Endothelial cell of umbilical vein (primary cell): Measurements from ENCODE around the gene OSGIN1. TPM values are rescaled to one million over a fixed set of nuclear protein-coding genes. Genes with fewer than 3 reads are reported as not detected.

Source experiments
- BruUV-seq: library from RNA; stranded (reverse); fragments of 400-500 nt; replicated peaks from 2 replicates; lab custom pipeline; 2021; lab: Mats Ljungman, UMichigan
- CTCF ChIA-PET: fragments of 300-600, 350-600 bp; sonication (Branson Sonifier 250); formaldehyde crosslinking; loops from one replicate; lab custom pipeline; 2021; ENCODE audit warnings: antibody characterized with exemption, inconsistent platforms; lab: Charles Lee
- POLR2A ChIA-PET: fragments of 300-600, 350-600 bp; sonication (Branson Sonifier 250); formaldehyde crosslinking; loops from one replicate; lab custom pipeline; 2021; ENCODE audit warnings: antibody characterized with exemption, inconsistent platforms; lab: Charles Lee
- DNase-seq: peaks from one replicate; pipeline ENCODE4 v3.0.0-alpha.2; 2011; ENCODE audit warnings: low read depth, low spot score
- FAIRE-seq: peaks from 2 replicates; lab custom pipeline; 2011; peaks lifted over from hg19 to GRCh38; lab: Jason Lieb, UNC
- H2AFZ ChIP-seq: 2 replicates; pipeline ENCODE4 v1.6.0; 2012; ENCODE audit warnings: low read depth, low read length, control low read depth, inconsistent platforms
- H3K27ac ChIP-seq: 2 replicates; pipeline ENCODE4 v1.5.1; 2011; ENCODE audit warnings: low read depth, mild to moderate bottlenecking, control low read depth, low read length, moderate library complexity; ENCODE audit not compliant: insufficient read depth
- H3K27me3 ChIP-seq, 2 experiments: 2 replicates each; pipeline versions ENCODE4 v1.6.0 to v1.6.1; 2011; ENCODE audit warnings: low read length in 2 of 2, mixed read lengths in 1 of 2; ENCODE audit not compliant: control insufficient read depth in 2 of 2, insufficient read depth in 2 of 2
- H3K36me3 ChIP-seq, 2 experiments: 2 replicates in 1 of 2; 3 replicates in 1 of 2; pipeline ENCODE4 v1.5.1; 2011; ENCODE audit warnings: low read length in 2 of 2, mild to moderate bottlenecking in 1 of 2, moderate library complexity in 1 of 2; ENCODE audit not compliant: control insufficient read depth in 2 of 2, insufficient read depth in 2 of 2; ENCODE audit errors: extremely low read depth in 1 of 2
- H3K4me1 ChIP-seq: 3 replicates; pipeline ENCODE4 v1.5.1; 2011; ENCODE audit warnings: mild to moderate bottlenecking, low read length; ENCODE audit not compliant: control insufficient read depth, insufficient read depth; ENCODE audit errors: extremely low read depth
- H3K4me2 ChIP-seq: 2 replicates; pipeline ENCODE4 v1.6.1; 2011; ENCODE audit warnings: low read length, control low read depth, mixed read lengths; ENCODE audit not compliant: insufficient read depth
- H3K4me3 ChIP-seq, 3 experiments: fragments of 200-600 bp in 1 of 3; sonication (generic), shearing (Covaris generic) in 1 of 3; replicated peaks in 1 of 3; 2 replicates each; pipeline ENCODE4 v1.5.1; 2011 to 2016; ENCODE audit warnings: control low read depth in 3 of 3, low read length in 3 of 3, mild to moderate bottlenecking in 2 of 3, inconsistent platforms in 1 of 3, low read depth in 1 of 3, moderate library complexity in 1 of 3; ENCODE audit not compliant: insufficient read depth in 1 of 3
- H3K79me2 ChIP-seq: 2 replicates; pipeline ENCODE4 v1.6.0; 2012; ENCODE audit warnings: low read length, inconsistent platforms; ENCODE audit not compliant: control insufficient read depth, insufficient read depth
- H3K9ac ChIP-seq: replicated peaks from 2 replicates; pipeline ENCODE3; 2011; ENCODE audit warnings: low read length, control low read depth; ENCODE audit not compliant: insufficient read depth; ENCODE audit errors: extremely low read depth
- H3K9me1 ChIP-seq: replicated peaks from 3 replicates; pipeline ENCODE4 v1.6.0; 2011; ENCODE audit warnings: mild to moderate bottlenecking, low read length; ENCODE audit not compliant: control insufficient read depth, insufficient read depth; ENCODE audit errors: extremely low read depth
- H3K9me3 ChIP-seq: replicated peaks from 2 replicates; pipeline ENCODE4 v1.5.1; 2012; ENCODE audit warnings: low read length, inconsistent platforms; ENCODE audit not compliant: control insufficient read depth, insufficient read depth
- H4K20me1 ChIP-seq: replicated peaks from 2 replicates; pipeline ENCODE3; 2011; ENCODE audit warnings: mild to moderate bottlenecking, low read length; ENCODE audit not compliant: control insufficient read depth, insufficient read depth; ENCODE audit errors: extremely low read depth
- CTCF ChIP-seq, 2 donors: IDR thresholded peaks; 1 replicate in 1 of 2; 2 replicates in 1 of 2; pipeline ENCODE4 v1.5.1; 2011; ENCODE audit warnings: low read length in 2 of 2, mild to moderate bottlenecking in 2 of 2, moderate library complexity in 2 of 2, control low read depth in 1 of 2, inconsistent platforms in 1 of 2, low read depth in 1 of 2; ENCODE audit not compliant: insufficient read depth in 1 of 2; ENCODE audit errors: extremely low read depth in 1 of 2
- EZH2 ChIP-seq: IDR thresholded peaks from 2 replicates; pipeline ENCODE4 v1.6.1; 2012; ENCODE audit warnings: borderline replicate concordance, low read depth, mild to moderate bottlenecking, moderate library complexity, low read length, inconsistent platforms; ENCODE audit not compliant: severe bottlenecking
- FOS ChIP-seq: IDR thresholded peaks from 2 replicates; pipeline ENCODE4 v1.6.1; 2011; ENCODE audit warnings: mild to moderate bottlenecking, low read length, moderate library complexity, borderline replicate concordance; ENCODE audit not compliant: insufficient read depth
- GATA2 ChIP-seq: IDR thresholded peaks from 2 replicates; pipeline ENCODE4 v1.7.0; 2011; ENCODE audit warnings: low read depth, mild to moderate bottlenecking, moderate library complexity, mixed read lengths, low read length; ENCODE audit not compliant: insufficient read length, insufficient read depth
- JUN ChIP-seq: IDR thresholded peaks from 2 replicates; pipeline ENCODE4 v1.6.1; 2011; ENCODE audit warnings: borderline replicate concordance, low read depth; ENCODE audit not compliant: insufficient read length, insufficient read depth
- MAX ChIP-seq: IDR thresholded peaks from 2 replicates; pipeline ENCODE4 v1.6.1; 2011; ENCODE audit not compliant: insufficient read depth, insufficient read length
- MYC ChIP-seq: IDR thresholded peaks from one replicate; pipeline ENCODE4 v1.6.1; 2011; ENCODE audit warnings: mild to moderate bottlenecking, low read depth, low read length
- POLR2A ChIP-seq: IDR thresholded peaks from 2 replicates; pipeline ENCODE4 v1.6.1; 2012; ENCODE audit warnings: low read depth, mild to moderate bottlenecking, control low read depth, low read length
- POLR2AphosphoS5 ChIP-seq: IDR thresholded peaks from 2 replicates; pipeline ENCODE4 v1.6.1; 2012; ENCODE audit warnings: low read depth, mild to moderate bottlenecking, control low read depth, low read length, moderate library complexity; ENCODE audit not compliant: insufficient read depth
- dilution Hi-C: fragments of 300-500 bp; cut with MboI; formaldehyde crosslinking; loops from one replicate; pipeline ENCODE4 v1.15.0; 2019; ENCODE audit warnings: low sequenced_read_pairs; ENCODE audit not compliant: extremely low pct_ligation_motif_present
- intact Hi-C: fragments of 100-400 bp; cut with micrococcal nuclease; formaldehyde crosslinking; loops from one replicate; pipeline ENCODE4 v1.10.0; 2022
- polyA plus RNA-seq, 4 experiments: library from polyadenylated mRNA; depleted of rRNA in 3 of 4; stranded (reverse) in 3 of 4; unstranded in 1 of 4; fragments of >200 nt; gene quantifications; 2 replicates each; pipeline versions ENCODE4 v1.2.1 to v1.2.3, GENCODE V29; 2011 to 2012; ENCODE audit warnings: missing spikeins in 1 of 4
- total RNA-seq: library from RNA; stranded (reverse); gene quantifications from 2 replicates; pipeline ENCODE4 v1.2.3, GENCODE V29; 2021

OSGIN1 gene
- total and polyA plus RNA-seq, 2 donors (not counting 3 experiments of a cell fraction or from before 2014, with no cell fraction given), result 9.2 to 11.0 TPM

GRCh38 chr16:83959656-83960434 lies 6.8 kb downstream of the OSGIN1 start:
- no TSS peak for BruUV-seq

DNA sequence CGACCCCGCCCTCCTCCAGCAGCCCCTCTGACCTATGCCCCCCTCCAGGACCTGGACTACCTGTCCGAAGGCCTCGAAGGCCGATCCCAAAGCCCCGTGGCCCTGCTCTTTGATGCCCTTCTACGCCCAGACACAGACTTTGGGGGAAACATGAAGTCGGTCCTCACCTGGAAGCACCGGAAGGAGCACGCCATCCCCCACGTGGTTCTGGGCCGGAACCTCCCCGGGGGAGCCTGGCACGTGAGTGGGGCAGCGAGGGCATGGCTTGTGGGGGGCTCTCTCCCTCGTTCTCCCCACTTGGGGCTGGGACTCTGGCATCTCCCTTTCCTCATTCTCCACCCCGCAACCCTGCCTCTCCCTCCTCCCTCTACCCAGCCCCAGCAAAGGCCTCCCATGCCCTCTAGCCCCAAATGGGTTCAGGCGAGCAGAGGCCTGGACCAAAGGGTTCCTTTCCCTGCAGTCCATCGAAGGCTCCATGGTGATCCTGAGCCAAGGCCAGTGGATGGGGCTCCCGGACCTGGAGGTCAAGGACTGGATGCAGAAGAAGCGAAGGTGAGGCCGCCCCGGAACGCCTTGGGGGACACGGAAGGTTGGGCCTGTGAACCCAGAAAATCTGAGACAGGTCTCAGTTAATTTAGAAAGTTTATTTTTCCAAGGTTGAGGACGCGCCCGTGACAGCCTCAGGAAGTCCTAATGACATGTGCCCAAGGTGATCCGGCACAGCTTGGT lies 7.6 kb downstream of the OSGIN1 start:
- Histone ChIP-seq H3K9me3 (no peaks in the 10 kb centered on the region), H3K4me1 (no peaks in the 10 kb centered on the region), H3K9ac (no peak overlapping the region), H3K27ac (no peak overlapping the region), H3K4me3 (no peak overlapping the region), H3K27me3 (no peaks in the 10 kb centered on the region), H2AFZ (no peak overlapping the region), H4K20me1 (no peaks in the 10 kb centered on the region), H3K9me1 (no peaks in the 10 kb centered on the region), H3K36me3 (peaks cover 4 to 6% of the 10 kb centered on the region in 2 experiments), H3K4me2 (no peak overlapping the region), H3K79me2 (no peaks in the 10 kb centered on the region)
- FAIRE-seq, result no peak
- POLR2A ChIA-PET, result interaction anchor here (0.6 kb wide), 1 partner anchor 85 kb away, joined by 3 read pairs; no protein-coding TSS in a partner anchor
- dilution Hi-C loops (no loop called here), intact Hi-C loops (no loop called here)
- BruUV-seq, result no TSS peak
- CTCF ChIA-PET, result no interaction called here
- TF ChIP-seq JUN (no peak), MAX (no peak), MYC (no peak), POLR2A (no peak), FOS (no peak), EZH2 (no peak), POLR2AphosphoS5 (no peak), CTCF (IDR thresholded peaks at IDR 0.05; ENCODE audit: extremely low read depth in 1 of 2, insufficient read depth in 1 of 2, low read depth in 1 of 2, low read length in 2 of 2) (no peak), GATA2 (no peak)
- DNase-seq, result no peak

More at GRCh38 chr16:83959656-83960434, 6.8 kb downstream of the OSGIN1 start:
- Histone ChIP-seq H3K9me3 (no peaks in the 10 kb centered on the region), H3K27ac (no peak overlapping the region), H3K4me2 (no peak overlapping the region), H3K9me1 (no peaks in the 10 kb centered on the region), H3K9ac (no peak overlapping the region), H3K27me3 (no peaks in the 10 kb centered on the region), H3K36me3 (peaks cover 4 to 6% of the 10 kb centered on the region in 2 experiments), H2AFZ (no peak overlapping the region), H3K79me2 (peaks cover 1% of the 10 kb centered on the region), H3K4me3 (no peak overlapping the region), H4K20me1 (no peaks in the 10 kb centered on the region), H3K4me1 (peaks cover under 1% of the 10 kb centered on the region)
- no peak for FAIRE-seq
- ChIA-PET CTCF (interaction anchor here (0.9 kb wide), 1 partner anchor 106 kb away, joined by 3 read pairs; no protein-coding TSS in a partner anchor), POLR2A (interaction anchor here (0.6 kb wide), 1 partner anchor 86 kb away, joined by 3 read pairs; no protein-coding TSS in a partner anchor)
- dilution Hi-C loops (no loop called here), intact Hi-C loops (loop anchor here (5.0 to 10.0 kb wide), 2 partner anchors 82 to 345 kb away; partner anchors contain the start of gene SLC38A8)
- DNase-seq, result no peak
- TF ChIP-seq POLR2AphosphoS5, result no peak
